ES-I3 (cell line): ENCODE measurements around the gene NPAS1.

Experiments
- H3K36me3 ChIP-seq: 2 replicates; pipeline ENCODE4 v1.6.1; 2013; ENCODE audit warnings: mild to moderate bottlenecking, low read length, control low read depth, moderate library complexity; ENCODE audit not compliant: insufficient read depth
- H3K4me1 ChIP-seq: 2 replicates; pipeline ENCODE4 v1.6.1; 2013; ENCODE audit warnings: mild to moderate bottlenecking, control low read depth, low read length; ENCODE audit not compliant: insufficient read depth
- H3K9ac ChIP-seq: 2 replicates; pipeline ENCODE4 v1.6.1; 2013; ENCODE audit warnings: low read depth, mild to moderate bottlenecking, low read length, moderate library complexity
- H3K9me3 ChIP-seq: 2 replicates; pipeline ENCODE4 v1.6.1; 2013; ENCODE audit warnings: mild to moderate bottlenecking, low read length, moderate library complexity; ENCODE audit not compliant: control insufficient read depth, insufficient read depth

The NPAS1 gene

GRCh38 chr19:47020992-47021496, 1.4 kb downstream of the NPAS1 start:
- Histone ChIP-seq H3K4me1 (no peaks in the 10 kb centered on the region; the same call in 1 of the 2 replicates), H3K36me3 (no peaks in the 10 kb centered on the region), H3K9me3 (no peaks in the 10 kb centered on the region), H3K9ac (peak overlapping the region; percentile 54)

- Histone ChIP-seq H3K36me3 (no peaks in the 10 kb centered on the region), H3K4me1 (no peaks in the 10 kb centered on the region; the same call in 1 of the 2 replicates), H3K9ac (peak overlapping the region; percentile 54), H3K9me3 (no peaks in the 10 kb centered on the region)
Observed at GRCh38 chr19:47021536-47022139, 2.0 kb downstream of the NPAS1 start.

DNA sequence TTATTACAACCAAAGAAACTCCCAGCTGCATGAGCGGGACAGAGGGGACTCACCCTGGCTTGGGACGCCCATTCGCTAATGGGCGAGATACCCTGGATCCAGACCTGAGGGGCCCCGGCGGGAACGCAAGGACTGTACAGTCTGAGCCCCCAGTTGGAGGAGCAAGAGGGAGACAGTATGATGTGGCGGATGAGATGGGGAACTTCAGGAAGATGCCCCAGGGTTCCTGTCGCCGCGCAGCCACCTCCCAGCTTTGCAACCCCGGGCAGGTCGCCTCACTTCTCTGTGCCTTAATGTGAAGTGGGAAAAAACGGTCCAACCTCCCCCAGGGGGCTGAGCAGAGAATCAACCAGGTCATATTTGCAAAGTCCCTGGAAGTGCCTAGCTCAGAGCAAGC, 2.5 kb downstream of the NPAS1 start:
- peak overlapping the region; percentile 54; the same call in 1 of the 2 replicates for H3K9ac ChIP-seq
- no peaks in the 10 kb centered on the region for H3K9me3 ChIP-seq
- no peaks in the 10 kb centered on the region for H3K36me3 ChIP-seq

GRCh38 chr19:47022541-47023447, 3.2 kb downstream of the NPAS1 start:
- Histone ChIP-seq H3K9ac (peak overlapping the region; percentile 2; the same call in 1 of the 2 replicates), H3K9me3 (no peaks in the 10 kb centered on the region), H3K36me3 (no peaks in the 10 kb centered on the region), H3K4me1 (no peaks in the 10 kb centered on the region; the same call in 1 of the 2 replicates)

More for the DNA sequence above, 2.5 kb downstream of the NPAS1 start:
- H3K4me1 ChIP-seq: no peaks in the 10 kb centered on the region; the same call in 1 of the 2 replicates

DNA sequence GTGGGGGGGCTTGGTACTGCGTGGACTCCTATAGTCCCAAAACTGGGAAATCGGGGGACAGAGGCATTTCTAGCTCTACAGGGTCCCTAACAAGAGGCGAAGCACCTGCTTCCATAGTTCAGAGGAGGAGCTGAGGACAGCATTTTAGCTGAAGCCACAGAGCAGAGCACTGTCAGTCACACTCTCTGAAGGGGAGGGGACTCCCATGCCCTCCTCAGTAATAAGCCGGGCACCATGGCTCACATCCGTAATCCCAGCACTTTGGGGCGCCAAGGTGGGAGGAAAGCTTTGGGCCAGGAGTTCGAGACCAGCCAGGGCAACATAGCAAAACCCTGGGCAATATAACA, 3.8 kb downstream of the NPAS1 start:
- H3K36me3 ChIP-seq: no peaks in the 10 kb centered on the region
- H3K9me3 ChIP-seq: no peaks in the 10 kb centered on the region
- H3K9ac ChIP-seq: peak overlapping the region; percentile 2; the same call in 1 of the 2 replicates
- H3K4me1 ChIP-seq: no peaks in the 10 kb centered on the region; the same call in 1 of the 2 replicates

DNA sequence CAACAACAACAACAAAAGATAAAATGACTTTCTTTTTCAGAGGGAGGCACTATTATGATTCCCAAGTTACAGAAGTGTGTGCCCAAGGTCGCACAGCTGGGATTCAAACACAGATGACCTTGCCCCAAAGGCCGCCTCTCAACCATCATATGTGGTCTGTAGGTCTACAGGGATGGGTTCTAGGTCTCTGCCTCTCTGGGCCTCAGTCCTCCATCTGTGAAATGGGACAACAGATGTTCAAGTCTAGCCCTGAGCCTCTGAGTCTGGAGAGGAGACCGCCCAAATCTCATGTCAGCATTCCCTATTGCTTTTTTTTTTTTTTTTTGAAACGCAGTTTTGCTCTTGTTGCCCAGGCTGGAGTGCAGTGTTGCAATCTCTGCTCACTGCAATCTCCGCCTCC, 4.9 kb downstream of the NPAS1 start:
- Histone ChIP-seq H3K4me1 (no peaks in the 10 kb centered on the region; the same call in 1 of the 2 replicates), H3K9ac (no peak overlapping the region), H3K36me3 (no peaks in the 10 kb centered on the region), H3K9me3 (no peaks in the 10 kb centered on the region)

GRCh38 chr19:47026156-47026555, 6.5 kb downstream of the NPAS1 start:
- Histone ChIP-seq H3K36me3 (no peaks in the 10 kb centered on the region), H3K4me1 (no peaks in the 10 kb centered on the region; the same call in 1 of the 2 replicates), H3K9me3 (no peaks in the 10 kb centered on the region), H3K9ac (no peak overlapping the region)

- Histone ChIP-seq H3K9ac (no peak overlapping the region), H3K9me3 (no peaks in the 10 kb centered on the region), H3K36me3 (no peaks in the 10 kb centered on the region), H3K4me1 (no peaks in the 10 kb centered on the region; the same call in 1 of the 2 replicates)
Observed at GRCh38 chr19:47026889-47027288, 7.3 kb downstream of the NPAS1 start.

DNA sequence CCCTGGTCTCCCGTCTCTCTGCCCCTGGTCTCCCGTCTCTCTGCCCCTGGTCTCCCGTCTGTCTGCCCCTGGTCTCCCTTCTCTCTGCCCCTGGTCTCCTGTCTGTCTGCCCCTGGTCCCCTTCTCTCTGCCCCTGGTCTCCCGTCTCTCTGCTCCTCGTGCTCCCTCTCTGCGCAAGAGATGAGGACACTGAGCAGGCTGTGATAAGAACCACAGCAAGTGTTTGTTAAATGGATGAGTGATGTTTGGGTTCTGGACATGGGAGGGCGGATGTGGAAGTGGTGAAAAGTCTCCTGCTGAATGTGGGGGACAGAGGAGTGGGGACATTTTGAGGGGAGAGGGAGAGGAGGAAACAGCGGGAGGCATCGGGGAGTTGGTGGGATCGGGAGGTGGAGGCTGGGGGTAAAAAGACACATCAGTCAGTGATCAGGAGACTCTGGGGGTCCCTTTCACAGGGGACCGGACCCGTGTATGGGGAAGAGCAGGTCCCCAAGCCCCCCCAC, 8.0 kb downstream of the NPAS1 start:
- Histone ChIP-seq H3K4me1 (no peaks in the 10 kb centered on the region; the same call in 1 of the 2 replicates), H3K9me3 (no peaks in the 10 kb centered on the region), H3K36me3 (no peaks in the 10 kb centered on the region), H3K9ac (peak overlapping the region; percentile 11; the same call in 1 of the 2 replicates)

GRCh38 chr19:47028195-47028601, 8.6 kb downstream of the NPAS1 start:
- H3K9me3 ChIP-seq: no peaks in the 10 kb centered on the region
- no peaks in the 10 kb centered on the region; the same call in 1 of the 2 replicates for H3K4me1 ChIP-seq
- H3K36me3 ChIP-seq: no peaks in the 10 kb centered on the region
- H3K9ac ChIP-seq: peak overlapping the region; percentile 33; the same call in 1 of the 2 replicates

DNA sequence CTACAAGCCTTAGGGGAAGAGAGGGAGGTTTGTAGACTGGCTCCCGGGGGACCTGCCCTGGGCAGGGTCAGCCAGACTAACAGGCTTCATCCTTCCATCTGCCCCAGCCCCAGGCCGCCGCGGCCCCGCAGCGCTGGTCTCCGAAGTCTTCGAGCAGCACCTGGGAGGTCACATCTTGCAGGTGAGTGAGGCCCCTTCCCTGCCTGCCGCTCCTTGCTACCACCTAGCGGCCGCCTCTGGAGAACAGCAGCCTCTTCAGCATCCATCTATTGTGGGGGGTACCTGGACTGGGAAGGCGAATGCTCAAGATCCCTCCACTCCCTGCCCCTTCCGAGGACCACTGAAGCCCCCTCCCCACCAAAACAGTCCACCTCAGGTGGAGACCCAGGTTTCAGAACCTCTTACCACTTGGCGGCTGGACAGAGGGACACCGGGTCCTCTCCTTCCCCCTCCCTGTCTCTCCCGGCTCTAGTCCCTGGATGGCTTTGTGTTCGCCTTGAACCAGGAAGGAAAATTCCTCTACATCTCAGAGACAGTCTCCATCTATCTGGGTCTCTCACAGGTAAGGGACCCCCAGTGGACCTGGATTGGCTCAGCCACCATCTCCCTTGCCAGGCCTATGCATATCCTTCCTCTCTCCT, 12.7 kb downstream of the NPAS1 start:
- H3K9ac ChIP-seq: no peak overlapping the region
- H3K9me3 ChIP-seq: no peaks in the 10 kb centered on the region
- no peaks in the 10 kb centered on the region; the same call in 1 of the 2 replicates for H3K4me1 ChIP-seq
- no peaks in the 10 kb centered on the region for H3K36me3 ChIP-seq

DNA sequence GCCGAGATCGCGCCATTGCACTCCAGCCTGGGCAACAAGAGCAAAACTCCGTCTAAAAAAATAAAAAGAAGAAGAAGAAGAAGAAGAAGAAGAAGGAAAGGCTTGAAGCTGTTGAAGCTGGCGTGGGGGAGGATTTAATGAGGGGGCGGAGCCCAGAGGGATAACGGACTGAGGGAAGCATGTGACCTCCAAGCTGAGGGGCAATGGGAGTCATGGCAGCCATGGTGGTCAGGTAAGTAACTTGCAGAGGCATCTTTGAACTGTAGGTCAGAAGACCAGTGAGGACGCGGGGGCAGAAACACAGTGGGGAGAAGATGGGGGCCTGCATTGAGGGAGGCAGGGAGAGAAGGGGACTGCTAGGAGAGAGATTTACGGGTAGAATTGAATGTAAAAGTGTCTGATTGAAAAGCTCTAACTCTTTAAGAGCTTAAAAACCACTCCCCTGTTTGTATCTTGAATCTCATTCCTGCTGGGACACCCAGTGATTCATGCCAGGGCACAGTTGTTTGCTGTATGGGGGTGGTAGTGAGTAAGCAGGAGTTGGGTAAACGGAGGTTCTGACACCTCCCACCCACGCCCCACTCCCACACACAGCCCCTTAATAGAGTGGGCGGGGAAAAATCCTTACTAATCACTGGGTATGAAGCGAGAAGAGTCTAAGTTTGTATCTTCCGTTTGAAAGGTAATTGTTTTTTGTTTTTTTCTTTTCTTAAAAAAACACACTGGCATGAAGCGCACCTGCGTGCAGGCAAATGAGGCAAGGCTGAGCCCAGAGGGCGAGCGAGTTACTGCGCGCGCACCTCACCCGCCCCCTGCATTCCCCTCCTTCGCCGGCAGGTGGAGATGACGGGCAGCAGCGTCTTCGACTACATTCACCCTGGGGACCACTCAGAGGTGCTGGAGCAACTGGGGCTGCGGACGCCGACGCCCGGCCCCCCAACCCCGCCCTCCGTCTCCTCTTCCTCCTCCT, 15.8 kb downstream of the NPAS1 start:
- Histone ChIP-seq H3K4me1 (no peaks in the 10 kb centered on the region; the same call in 1 of the 2 replicates), H3K36me3 (no peaks in the 10 kb centered on the region), H3K9ac (peak overlapping the region; percentile 69), H3K9me3 (no peaks in the 10 kb centered on the region)

DNA sequence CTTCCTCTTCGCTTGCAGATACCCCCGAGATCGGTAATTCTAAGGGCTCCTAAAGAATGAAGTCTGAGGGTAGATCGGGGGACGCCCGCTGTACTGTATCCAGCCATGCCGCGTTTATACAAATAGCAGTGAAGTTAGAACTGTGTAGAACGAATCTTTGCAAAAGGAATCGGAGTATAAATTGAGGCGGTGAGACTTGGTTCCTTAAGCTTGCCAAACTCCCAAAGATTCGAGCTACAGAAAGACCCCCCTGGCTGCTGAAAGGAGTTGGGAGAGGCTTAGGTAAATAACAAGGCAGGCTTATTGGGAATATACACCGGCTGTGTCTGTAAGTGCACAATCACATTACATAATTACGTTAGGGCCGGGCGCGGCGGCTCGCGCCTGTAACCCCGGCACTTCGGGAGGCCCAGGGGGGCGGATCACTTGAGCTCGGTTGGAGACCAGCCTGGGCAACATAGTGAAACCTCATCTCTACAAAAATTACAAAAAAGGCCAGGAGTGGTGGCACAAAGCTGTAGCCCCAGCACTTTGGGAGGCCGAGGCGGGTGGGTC, 16.5 kb downstream of the NPAS1 start:
- H3K9me3 ChIP-seq: no peaks in the 10 kb centered on the region
- H3K9ac ChIP-seq: peak overlapping the region; percentile 69
- H3K36me3 ChIP-seq: no peaks in the 10 kb centered on the region
- H3K4me1 ChIP-seq: no peaks in the 10 kb centered on the region; the same call in 1 of the 2 replicates
